ENCODE data around the gene GPR21. TPM values are rescaled to one million over a fixed set of nuclear protein-coding genes. Genes with fewer than 3 reads are reported as not detected.
A peak's percentile ranks its signal among the peaks of the same experiment; 100 is the strongest.

Gene GPR21
- total and polyA plus RNA-seq, 11 donors, result 0.19 to 1.6 (median 0.32) TPM; not detected in 5

DNA sequence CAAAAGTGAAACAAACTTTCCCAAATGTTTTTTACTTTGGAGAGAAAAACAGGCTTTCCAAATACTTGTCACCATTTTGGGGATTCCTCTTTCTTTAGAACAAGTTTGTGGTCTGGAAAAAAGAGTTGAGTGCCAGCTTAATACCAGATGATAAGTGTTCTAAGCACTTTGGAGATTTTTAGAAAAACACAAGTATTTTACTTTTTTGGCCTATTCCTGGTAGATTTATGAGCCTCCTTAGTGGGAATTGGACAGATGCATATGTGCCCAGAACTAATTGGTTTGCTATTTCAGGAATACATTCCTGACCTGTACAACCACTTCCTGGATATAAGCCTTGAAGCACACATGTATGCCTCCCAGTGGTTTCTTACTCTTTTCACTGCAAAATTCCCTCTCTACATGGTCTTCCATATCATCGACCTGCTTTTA lies 40.5 kb downstream of the GPR21 start:
- H3K4me3 ChIP-seq, result peak overlapping the region in 1 of 12 donors; percentile 38
- WGBS, 4 donors, result 76 to 81% (median 77%) methylated on average over 1 of the region's 1 CpG
- ATAC-seq, result peak in 1 of 4 donors; percentile 30
- H3K4me1 ChIP-seq, result peaks cover 0 to 27% (median 12%) of the 10 kb centered on the region in 12 donors
- H3K27ac ChIP-seq, result peak overlapping the region in 6 of 12 donors; percentile 0 to 50 (median 18)
- peaks cover 0 to 87% (median 47%) of the 10 kb centered on the region in 9 donors for H3K36me3 ChIP-seq
- intact Hi-C loops (cut with DNase I), result loop anchor here in 1 of 10 donors (5.0 kb wide), 1 partner anchor 62 kb away; no protein-coding TSS in a partner anchor
- TF ChIP-seq, protein P1, sequence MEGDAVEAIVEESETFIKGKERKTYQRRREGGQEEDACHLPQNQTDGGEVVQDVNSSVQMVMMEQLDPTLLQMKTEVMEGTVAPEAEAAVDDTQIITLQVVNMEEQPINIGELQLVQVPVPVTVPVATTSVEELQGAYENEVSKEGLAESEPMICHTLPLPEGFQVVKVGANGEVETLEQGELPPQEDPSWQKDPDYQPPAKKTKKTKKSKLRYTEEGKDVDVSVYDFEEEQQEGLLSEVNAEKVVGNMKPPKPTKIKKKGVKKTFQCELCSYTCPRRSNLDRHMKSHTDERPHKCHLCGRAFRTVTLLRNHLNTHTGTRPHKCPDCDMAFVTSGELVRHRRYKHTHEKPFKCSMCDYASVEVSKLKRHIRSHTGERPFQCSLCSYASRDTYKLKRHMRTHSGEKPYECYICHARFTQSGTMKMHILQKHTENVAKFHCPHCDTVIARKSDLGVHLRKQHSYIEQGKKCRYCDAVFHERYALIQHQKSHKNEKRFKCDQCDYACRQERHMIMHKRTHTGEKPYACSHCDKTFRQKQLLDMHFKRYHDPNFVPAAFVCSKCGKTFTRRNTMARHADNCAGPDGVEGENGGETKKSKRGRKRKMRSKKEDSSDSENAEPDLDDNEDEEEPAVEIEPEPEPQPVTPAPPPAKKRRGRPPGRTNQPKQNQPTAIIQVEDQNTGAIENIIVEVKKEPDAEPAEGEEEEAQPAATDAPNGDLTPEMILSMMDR (IDR thresholded peaks at IDR 0.05), result peak in 1 of 12 donors; percentile 11
- no peak for TF ChIP-seq POLR2A (IDR thresholded peaks at IDR 0.05)
- no peaks in the 10 kb centered on the region for H3K27me3 ChIP-seq
- no peak for DNase-seq
- H3K9me3 ChIP-seq, result no peaks in the 10 kb centered on the region

DNA sequence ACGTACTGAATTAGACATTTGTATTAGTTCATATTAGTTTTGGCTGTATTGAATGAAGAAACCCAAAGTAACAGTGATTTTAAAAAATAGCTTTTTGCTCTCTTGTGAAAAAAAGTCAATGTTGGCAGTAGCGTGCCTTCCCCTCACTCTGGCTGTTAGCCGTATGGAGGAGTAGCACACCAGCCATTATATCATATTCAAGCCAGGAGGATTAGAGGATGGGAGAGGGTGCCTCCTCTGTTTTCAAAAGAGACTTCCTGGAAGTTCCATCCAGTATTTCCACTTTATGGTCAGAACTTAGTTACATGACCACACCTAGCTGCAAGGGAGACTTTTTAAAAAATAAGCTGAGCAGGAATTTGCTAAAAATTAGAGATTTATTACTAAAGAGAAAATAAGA lies 41.2 kb downstream of the GPR21 start:
- Histone ChIP-seq H3K27me3 (no peaks in the 10 kb centered on the region), H3K9me3 (no peaks in the 10 kb centered on the region), H3K27ac (peak overlapping the region in 5 of 12 donors; percentile 0 to 39 (median 16)), H3K4me1 (peaks cover 0 to 24% (median 12%) of the 10 kb centered on the region in 12 donors), H3K4me3 (no peak overlapping the region), H3K36me3 (peaks cover 0 to 90% (median 54%) of the 10 kb centered on the region in 9 donors)
- DNase-seq (no peak), ATAC-seq (no peak)
- intact Hi-C loops (cut with DNase I), result loop anchor here in 2 of 10 donors (5.0 kb wide), 2 partner anchors 62 to 72 kb away; no protein-coding TSS in a partner anchor
- 77 to 83% (median 81%) methylated on average over 3 of the region's 3 CpGs for WGBS, 4 donors
- TF ChIP-seq, protein P1 (IDR thresholded peaks at IDR 0.05), result no peak
- no peak for TF ChIP-seq POLR2A (IDR thresholded peaks at IDR 0.05)

DNA sequence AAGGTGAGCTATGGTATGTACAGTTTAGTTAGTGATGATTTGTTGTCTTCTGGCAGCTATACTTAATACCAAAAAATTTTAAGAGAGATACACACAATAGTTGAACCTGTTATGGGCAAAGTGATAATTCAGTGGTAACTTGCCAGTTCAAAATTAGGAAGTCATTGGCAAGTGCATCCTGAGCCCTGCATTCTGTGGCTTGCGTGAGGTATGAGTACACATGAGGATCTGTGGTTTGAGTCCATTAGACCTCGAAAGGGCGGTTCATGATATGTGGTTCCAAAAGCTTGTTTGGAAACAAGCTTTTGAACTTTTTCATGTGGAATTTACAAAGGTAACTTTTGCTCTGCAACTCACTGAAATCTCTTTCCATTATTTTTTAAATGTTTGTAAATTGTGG lies 47.0 kb downstream of the GPR21 start:
- intact Hi-C loops (cut with DNase I), result loop anchor here in 9 of 10 donors (2.0 to 10.0 kb wide), 5 partner anchors 144 to 272 kb away; no protein-coding TSS in a partner anchor
- 78 to 90% (median 87%) methylated on average over 3 of the region's 3 CpGs for WGBS, 4 donors

DNA sequence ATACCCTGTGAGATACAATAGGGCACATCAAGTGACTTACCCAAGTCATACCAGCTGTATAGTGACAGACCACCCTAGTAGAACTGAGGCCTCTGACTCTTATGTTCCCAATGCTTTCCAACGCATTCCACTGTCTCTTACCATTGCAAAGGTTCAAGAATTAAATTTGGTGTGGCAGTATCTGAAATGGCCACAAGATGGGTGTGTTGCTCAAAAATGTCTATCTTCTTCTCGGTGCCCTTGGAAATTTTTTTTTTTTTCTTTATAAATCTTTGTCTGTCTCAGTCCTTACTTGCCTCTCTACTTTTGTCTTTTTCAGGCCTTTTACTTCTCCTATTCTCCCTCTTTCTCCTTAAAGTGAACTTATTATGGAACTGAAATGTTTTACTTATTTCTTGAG lies 48.4 kb downstream of the GPR21 start:
- no peaks in the 10 kb centered on the region for H3K27me3 ChIP-seq
- no peaks in the 10 kb centered on the region for H3K4me1 ChIP-seq
- no peaks in the 10 kb centered on the region for H3K9me3 ChIP-seq
- 22 to 32% (median 28%) methylated on average over 2 of the region's 2 CpGs for WGBS, 4 donors
- H3K27ac ChIP-seq, result no peak overlapping the region
- no peak overlapping the region for H3K4me3 ChIP-seq
- peak in 1 of 4 donors; percentile 18 for ATAC-seq
- DNase-seq, result no peak
- H3K36me3 ChIP-seq, result peaks cover 0 to 95% (median 80%) of the 10 kb centered on the region in 9 donors
- TF ChIP-seq, protein P1 (IDR thresholded peaks at IDR 0.05), result peak; percentile 26 to 63 (median 46)
- TF ChIP-seq POLR2A (IDR thresholded peaks at IDR 0.05), result no peak
- intact Hi-C loops (cut with DNase I), result loop anchor here (1.0 to 10.0 kb wide), 6 partner anchors 143 to 270 kb away; no protein-coding TSS in a partner anchor

More for the DNA sequence above, 47.0 kb downstream of the GPR21 start:
- Histone ChIP-seq H3K9me3 (no peaks in the 10 kb centered on the region), H3K4me3 (no peak overlapping the region), H3K27ac (no peak overlapping the region), H3K4me1 (no peaks in the 10 kb centered on the region), H3K27me3 (no peaks in the 10 kb centered on the region), H3K36me3 (peaks cover 0 to 100% (median 90%) of the 10 kb centered on the region in 9 donors)
- DNase-seq, result no peak
- TF ChIP-seq, protein P1 (IDR thresholded peaks at IDR 0.05), result no peak
- no peak for TF ChIP-seq POLR2A (IDR thresholded peaks at IDR 0.05)
- ATAC-seq, result no peak

All from heart left ventricle (tissue), 16 donors.